COLO829 (cell line): ENCODE results near the gene GDPD5.

ENCODE experiments used
- DNase-seq: peaks from one replicate; pipeline ENCODE4 v3.0.0; 2012; ENCODE audit warnings: low spot score

The GDPD5 gene

DNA sequence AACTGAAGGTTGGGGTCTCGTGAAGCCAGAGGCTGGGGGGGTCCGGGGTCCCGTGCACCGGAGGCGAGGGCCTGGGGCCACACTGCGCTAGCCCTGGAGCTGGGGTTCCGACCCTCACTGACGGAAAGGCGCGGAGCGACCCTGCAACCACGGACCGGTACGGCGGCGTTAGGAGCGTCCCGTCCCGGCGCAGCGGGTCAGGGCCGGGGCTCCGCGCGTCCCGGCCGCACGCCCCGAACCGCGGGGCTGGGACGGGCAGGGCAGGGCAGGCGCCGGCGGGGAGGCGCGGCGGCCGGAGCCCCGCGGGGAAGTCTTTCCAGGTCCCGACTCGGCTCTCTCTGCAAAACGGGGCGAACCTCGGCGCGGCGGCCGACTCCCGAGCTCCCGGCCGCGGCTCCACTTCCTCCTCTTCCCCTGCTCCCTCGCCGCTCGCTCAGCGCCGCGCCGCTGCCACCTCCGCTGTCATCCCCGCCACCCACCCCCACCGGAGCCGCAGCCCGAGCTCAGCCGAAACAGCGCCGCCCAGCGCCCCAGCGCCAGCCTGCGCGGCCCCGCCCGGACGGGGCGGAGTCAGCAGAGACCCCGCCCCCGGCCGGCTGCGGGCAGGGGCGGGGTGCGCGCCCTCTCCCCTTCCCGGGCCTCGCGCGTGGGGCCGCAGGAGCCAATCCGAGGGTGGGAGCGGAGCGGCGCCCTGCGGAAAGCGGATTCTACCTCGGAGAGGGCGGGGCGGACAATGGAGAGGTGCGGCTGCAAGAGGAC lies at the start of gene GDPD5:
GDPD5 (minus strand) TSS at position 509 of the 759 bp plus-strand sequence. CDS start 48,206 bp downstream, outside the sequence.
- peak; percentile 90 for DNase-seq

DNA sequence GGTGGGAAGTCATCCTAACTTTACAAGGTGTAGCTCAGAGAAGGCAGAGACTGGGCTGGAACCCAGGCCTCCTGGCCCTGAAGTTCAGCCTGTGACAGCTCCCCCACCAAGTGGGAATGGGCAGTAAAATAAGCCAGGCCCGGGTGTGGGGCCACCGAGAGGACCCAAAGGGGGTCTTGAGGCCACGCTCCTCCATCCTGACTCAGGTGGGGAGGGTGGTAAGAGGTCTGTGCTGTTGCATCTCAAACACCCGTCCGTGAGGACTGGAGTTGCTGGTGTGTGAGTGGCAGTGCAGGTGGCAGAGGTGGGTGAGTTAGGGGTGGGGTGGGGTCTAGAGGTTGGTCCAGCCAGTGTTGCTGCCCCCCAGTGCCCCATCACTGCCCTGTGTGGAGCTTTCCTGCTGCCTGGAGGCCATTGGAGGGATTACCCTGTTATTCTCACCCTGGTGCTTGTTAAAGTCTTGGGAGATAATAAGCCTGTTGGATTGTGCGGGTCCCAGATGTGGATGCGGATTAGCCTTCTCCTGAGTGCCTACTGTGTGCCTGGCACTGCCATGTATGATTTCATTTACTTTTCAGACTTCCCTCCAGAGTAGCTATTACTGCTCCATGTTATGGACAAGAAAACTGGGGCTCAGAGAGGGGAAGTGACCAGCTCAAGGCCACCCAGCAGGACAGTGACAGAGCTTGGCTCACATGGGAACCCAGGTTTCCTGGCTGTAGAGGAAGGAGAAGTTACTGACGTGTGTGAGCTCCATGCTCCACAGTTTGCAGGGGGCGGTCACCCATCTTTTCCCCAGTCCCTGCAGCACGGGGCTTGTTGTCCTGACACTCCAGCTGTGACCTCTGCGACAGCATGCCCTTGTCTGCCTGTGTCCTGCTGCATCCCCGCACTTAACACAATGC lies 49.2 kb upstream of the GDPD5 start:
- DNase-seq, result no peak

DNA sequence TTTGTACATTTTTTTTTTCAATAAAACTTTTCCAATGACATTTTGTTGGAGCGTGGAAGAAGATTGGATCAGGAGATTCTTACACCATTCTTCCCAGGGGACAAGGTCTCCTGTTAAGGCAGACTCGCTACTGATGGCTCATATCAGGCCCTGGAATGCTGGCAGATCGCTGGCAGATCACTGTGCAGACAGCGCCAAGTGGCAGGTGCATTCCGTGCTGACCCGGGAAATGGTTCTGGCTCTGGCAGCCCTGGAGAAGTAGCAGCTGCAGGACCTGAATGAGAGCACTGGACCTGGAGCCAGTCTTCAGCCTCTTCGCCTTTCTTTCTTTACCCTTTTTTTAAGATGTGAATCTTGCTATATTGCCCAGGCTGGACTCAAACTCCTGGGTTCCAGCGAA lies 47.0 kb upstream of the GDPD5 start:
- DNase-seq, result no peak

- no peak for DNase-seq
Measured at GRCh38 chr11:75571625-75572024, 45.9 kb upstream of the GDPD5 start.

DNA sequence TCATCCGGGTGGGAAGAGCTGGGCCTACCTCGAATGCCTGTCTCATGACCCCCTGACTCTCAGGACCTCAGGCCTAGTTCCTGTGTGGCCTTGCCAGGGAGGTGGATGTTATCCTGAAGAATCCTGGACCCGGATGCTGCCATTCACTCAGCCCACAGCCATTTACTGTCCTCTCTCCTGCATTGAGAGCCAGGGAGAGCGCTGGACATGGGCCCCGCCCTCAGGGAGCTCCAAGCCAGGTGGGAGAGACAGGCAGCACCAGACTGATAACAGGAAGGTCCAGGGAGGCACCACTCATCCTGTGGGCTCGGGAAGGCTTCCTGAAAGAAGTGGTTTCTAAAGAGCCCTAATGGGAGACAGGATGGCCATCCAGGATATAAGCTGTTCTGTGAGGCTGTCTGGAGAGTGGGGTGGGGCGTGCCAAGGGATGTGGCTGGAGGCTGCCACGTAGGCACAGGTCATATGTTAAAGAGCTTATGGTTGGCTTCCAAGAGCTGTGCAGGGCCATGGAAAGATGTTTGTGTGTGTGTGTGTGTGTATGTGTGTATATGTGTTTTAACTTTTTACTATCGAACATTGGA lies 44.9 kb upstream of the GDPD5 start:
- DNase-seq, result no peak

GRCh38 chr11:75568616-75569219 lies 43.0 kb upstream of the GDPD5 start:
- no peak for DNase-seq

- no peak for DNase-seq
Measured at GRCh38 chr11:75567971-75568370, 42.2 kb upstream of the GDPD5 start.

- no peak for DNase-seq
Measured at GRCh38 chr11:75566763-75567279, 41.1 kb upstream of the GDPD5 start.

DNA sequence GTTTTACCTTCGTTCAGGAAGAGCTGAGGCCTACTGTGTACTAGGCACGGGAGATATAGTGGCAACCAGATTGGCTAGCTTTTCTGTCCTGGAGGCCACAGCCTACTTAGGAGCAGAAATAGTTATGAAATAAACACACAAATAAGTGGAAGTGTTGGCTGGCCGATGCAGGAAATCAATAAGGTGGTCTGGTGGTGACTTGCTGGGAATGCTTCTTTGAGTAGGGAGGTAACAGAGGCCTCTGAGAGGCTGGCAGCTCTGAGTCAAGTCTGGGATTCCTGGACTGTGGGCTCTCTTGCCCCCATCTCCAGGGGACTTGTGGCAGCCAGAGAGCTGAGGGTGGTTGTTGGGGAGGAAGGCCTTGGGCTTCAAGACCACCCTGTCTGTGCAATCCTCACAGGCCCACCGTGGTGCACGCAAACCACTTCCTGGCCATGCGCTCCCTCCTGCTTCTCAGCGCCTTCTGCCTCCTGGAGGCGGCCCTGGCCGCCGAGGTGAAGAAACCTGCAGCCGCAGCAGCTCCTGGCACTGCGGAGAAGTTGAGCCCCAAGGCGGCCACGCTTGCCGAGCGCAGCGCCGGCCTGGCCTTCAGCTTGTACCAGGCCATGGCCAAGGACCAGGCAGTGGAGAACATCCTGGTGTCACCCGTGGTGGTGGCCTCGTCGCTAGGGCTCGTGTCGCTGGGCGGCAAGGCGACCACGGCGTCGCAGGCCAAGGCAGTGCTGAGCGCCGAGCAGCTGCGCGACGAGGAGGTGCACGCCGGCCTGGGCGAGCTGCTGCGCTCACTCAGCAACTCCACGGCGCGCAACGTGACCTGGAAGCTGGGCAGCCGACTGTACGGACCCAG lies 40.4 kb upstream of the GDPD5 start:
- no peak for DNase-seq

- peak; percentile 62 for DNase-seq
Measured at GRCh38 chr11:75565221-75565814, 39.6 kb upstream of the GDPD5 start.

- no peak for DNase-seq
Measured at GRCh38 chr11:75563978-75564552, 38.3 kb upstream of the GDPD5 start.

DNA sequence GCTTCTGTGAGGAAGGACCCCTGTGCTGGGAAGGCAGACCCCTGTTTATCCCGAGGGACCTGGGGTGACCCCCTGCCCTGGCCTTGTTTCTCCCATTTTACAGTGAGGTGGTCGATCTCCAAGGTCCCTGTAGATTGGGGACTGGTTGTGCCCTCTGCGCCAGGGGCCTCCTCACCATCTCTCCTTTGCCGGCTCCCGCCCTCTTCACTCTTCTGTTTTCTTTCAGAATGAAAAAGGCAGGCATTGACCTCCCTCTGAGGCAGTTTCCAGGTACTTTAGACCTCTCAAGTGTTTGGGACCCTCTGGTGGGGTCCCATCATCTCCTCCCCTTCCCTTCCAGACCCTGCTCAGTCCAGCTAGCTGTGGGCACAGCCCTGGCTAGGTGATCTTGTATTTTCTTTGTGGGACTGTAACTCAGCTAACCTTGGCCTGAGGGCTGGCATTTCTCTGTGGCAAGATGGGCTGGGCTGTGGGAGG lies 37.8 kb upstream of the GDPD5 start:
- DNase-seq, result no peak

- DNase-seq, result peak; percentile 38
Measured at GRCh38 chr11:75562836-75563484, 37.2 kb upstream of the GDPD5 start.

GRCh38 chr11:75562048-75562835 lies 36.5 kb upstream of the GDPD5 start, which contains the start of gene SERPINH1:
SERPINH1 (plus strand) TSS chr11:75562253; CDS start chr11:75566350, 4,097 bp downstream.
- peak; percentile 82 for DNase-seq

- no peak for DNase-seq
Measured at GRCh38 chr11:75561426-75562047, 35.8 kb upstream of the GDPD5 start.

- no peak for DNase-seq
Measured at GRCh38 chr11:75560644-75561043, 34.9 kb upstream of the GDPD5 start.

DNA sequence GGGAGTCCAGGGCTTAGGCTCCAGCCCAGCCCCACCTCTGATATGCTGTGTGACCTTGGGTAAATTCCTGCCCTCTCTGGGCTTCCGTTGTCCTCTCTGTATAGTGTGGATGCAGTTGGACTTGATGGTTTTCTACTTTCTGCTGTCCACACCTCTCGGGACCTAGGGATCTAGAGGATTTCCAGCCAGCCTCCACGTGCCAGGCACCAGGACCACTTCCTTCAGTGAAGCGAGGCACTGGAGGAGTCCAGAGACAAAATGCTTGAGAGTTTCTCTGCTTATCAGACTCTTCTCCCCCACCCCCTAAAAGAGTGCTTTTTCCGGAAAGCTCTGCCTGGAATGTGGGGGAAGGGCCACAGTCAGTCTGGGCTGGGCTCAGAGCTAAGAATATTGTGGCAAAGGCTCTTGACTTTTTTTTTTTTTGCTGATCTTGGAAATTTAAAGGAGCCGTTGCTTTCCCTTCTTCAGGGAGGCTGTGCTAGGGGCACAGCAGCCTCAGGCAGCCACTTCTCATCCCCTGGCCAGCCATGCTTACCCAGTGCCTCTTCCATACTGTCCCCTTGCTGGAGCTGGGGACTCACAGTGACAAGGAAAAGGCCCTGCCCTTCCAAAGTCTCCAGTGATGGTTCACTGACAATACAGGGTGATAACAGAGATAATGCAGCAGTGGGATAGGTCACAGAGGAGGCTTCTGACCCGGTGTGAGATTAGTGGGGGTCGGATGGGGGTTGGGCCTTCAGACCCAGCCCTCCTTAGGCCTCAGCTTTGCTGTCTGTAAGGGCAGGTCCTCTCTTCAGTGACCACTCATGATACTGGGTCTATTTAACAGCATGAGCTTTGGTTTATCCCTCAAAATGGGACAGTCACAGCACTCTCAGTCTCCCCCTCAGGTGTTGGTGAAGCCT lies 33.5 kb upstream of the GDPD5 start:
- DNase-seq, result peak; percentile 71
